HG03342 (cell line): ENCODE measurements around the gene LUM.

Experiments
- ATAC-seq: cut with Tn5 transposase; IDR thresholded peaks from one replicate; pipeline ENCODE4 v1.9.1; 2021; ENCODE audit warnings: mild to moderate bottlenecking, moderate library complexity; ENCODE audit not compliant: unreplicated experiment

The LUM gene

DNA sequence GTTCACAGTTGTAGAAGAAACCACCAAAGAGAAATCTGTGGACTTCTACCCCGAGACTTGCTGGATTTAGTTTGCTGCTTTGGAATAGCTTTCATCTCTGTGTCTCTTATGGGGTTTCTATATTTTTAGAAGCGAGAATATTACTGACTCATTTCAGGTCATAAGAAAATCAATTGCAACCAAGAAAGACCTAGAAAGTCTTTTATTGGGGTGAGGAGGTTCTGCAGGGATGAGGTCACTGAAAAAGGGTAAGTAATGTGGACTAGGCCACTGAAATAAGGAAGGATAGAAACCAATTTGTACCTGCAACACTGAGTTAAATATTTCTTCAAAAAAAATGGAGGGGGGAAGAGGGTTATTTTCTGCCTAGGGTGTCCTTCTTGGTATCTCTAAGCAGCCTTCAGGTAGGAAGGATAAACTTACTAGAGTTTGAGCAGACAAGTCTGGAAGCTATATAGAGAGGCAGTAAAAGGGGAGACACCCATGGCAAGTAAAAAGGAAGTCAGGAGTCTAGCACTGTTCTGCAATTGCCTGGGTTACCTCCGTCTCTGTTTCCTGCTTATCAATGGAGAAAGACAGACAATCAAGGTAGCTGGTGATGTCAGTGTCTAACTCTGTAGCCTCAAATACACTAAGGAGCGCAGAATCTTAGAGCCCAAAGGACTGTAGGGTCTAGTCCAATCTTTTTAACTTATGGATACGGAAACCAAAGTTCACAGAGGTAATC, 33.9 kb downstream of the LUM start:
- no peak for ATAC-seq

- ATAC-seq, result no peak
Measured at GRCh38 chr12:91074851-91075250, 36.4 kb downstream of the LUM start.

- no peak for ATAC-seq
Measured at GRCh38 chr12:91074154-91074709, 37.1 kb downstream of the LUM start.

- no peak for ATAC-seq
Measured at GRCh38 chr12:91073426-91073825, 37.9 kb downstream of the LUM start.

- no peak for ATAC-seq
Measured at GRCh38 chr12:91072931-91073330, 38.4 kb downstream of the LUM start.

DNA sequence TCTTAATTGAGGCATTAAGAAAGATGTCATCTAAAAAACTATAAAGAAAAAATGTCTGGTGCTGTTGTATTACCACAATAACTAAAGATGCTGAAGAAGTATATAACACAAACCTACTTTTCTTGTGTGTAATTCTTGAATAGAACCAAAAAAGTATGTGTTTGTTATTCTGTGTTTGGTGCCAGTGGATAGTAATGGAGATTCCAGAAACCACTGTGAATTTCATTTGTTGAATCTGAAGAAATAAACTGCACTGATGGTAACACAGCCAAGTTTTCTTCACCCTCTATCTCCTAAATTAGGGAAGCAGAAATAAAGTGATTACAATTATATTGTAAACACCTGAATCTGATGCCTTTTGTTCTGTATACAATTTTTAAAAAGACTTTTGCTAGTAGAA, 40.4 kb downstream of the LUM start:
- no peak for ATAC-seq

DNA sequence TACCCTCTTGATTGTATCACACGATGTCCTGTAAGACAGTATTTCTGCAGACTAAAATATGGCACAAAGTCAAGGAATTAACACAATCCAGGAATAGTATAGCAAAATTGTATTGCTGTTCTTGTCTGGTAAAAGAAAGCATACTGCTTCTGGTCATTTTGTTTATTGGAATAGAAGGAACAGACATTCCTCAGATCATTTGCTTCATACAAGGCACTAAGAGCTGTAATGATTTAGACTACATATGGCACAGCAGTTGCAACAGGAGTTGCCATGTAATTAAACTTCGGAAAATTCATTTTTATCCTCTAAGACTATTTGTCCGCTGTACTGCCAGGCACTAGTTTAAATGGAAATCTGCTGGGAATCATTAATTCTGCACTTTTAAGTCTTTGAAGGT, 45.9 kb downstream of the LUM start:
- ATAC-seq, result no peak

- ATAC-seq, result no peak
Measured at GRCh38 chr12:91064640-91065039, 46.7 kb downstream of the LUM start.

GRCh38 chr12:91061091-91061490, 50.2 kb downstream of the LUM start:
- ATAC-seq, result no peak

DNA sequence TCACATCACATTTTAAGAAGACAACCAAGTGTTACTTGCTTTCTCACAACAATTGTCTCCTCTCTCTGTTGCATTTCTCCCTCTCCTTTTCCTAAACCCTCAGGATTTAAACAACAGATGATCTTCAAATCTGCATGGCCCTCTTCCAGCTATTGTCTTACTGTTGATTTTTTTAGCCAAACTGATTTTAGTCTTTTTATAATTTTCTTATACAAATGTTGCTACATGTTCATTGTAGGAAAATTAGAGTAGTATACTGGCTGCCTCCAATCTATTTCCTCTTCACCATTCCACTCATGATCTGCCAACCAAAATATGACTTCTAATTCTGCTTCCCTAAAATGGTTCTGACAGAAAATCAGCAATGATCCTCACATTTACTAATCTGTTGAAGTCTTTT, 52.1 kb downstream of the LUM start:
- no peak for ATAC-seq

- ATAC-seq, result no peak
Measured at GRCh38 chr12:91058786-91059185, 52.5 kb downstream of the LUM start.

DNA sequence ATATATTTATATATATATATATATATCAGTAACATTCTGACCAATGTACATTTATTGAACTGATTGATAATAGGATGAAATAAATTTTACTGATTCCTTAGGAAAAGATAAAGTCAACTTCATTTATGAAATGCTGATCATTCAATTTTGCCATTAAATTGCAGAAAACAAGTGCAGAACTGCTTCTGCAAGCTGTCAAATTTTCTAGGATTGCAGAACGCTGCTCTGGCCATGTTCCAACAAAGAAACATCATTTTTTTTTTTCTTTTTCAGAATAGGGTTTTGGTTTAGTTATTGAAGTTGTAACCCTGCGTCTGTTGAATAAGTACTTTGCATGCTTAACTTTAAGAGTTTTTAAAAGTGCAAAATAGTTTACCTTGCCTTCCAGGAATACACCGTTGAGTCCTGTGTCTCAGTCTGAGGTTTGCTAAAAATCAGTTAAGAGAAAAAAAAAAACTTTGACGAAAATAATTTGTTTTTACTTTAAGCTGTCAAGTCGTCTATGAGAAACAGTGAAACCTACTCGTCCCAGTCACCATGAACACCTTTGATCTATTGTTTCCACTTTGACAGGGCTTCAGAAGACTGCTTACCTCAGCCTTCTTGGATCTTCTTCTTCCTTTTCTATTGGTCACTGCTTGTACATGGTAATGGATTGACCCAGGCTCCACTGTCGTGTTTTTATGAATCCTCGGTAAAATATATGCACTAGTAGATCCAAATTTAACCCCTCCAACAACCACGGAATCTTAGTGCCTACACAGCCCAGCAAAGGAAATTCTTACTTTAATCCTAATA, 53.7 kb downstream of the LUM start, which contains the start of gene KERA:
KERA (minus strand) TSS at position 657 of the 798 bp plus-strand sequence. CDS start 1,743 bp downstream, outside the sequence.
- ATAC-seq, result no peak

DNA sequence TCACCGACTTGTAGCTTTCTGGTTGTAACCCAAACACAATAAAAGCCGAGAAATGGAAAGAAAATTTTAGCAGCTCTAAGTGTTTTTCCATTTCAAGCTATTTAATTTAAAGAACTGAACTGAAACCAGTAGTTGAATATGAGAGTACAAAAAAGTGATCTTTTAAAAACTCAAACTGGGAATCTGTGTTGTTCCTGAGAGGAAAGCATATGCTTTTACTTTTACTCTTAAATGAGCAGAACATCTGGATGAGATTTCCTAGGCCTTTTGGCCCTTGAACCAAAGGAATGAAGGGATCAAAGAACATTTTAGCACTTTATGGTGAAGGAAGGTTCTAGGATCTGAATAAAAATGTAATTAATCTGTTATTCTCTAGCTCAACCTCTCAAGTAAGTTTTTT, 54.8 kb downstream of the LUM start:
- no peak for ATAC-seq

DNA sequence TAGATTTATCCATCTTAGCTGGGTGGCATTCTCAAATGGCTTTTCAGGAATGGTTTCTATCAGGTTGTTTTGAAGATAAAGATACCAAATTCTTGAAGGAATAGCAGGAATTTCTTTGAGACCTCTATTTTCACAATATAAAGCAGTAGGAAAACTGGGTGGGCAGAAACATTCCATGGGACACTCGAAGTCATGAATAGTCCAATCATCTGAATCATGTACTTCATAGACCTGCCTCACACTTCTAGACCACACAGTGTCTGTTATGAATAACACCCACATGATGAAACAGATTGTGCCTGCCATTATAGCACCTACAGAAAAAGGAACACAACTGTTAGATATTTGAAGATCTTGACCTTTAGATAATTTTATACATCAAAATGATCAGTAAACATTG, 55.3 kb downstream of the LUM start:
- ATAC-seq, result no peak

GRCh38 chr12:91053951-91054715, 57.2 kb downstream of the LUM start:
- ATAC-seq, result no peak
